Effector memory CD8-positive, alpha-beta T cell (primary cell): ENCODE data around the gene LTV1.
"Not testable (repeated sequence)": the region's sequence is repeated elsewhere in the genome, so short reads cannot be mapped to it uniquely, and the experiment has no call there.

Experiments used
- ATAC-seq: fragments of 150-1000 bp; cut with Tn5 transposase; replicated peaks from 2 replicates; pipeline ENCODE4 v1.10.0; 2021; ENCODE audit warnings: mild to moderate bottlenecking, moderate library complexity
- DNase-seq, 3 experiments: peaks; one replicate each; pipeline ENCODE4 v3.0.0; 2021
- H3K27ac Mint-ChIP-seq, 2 donors: one replicate each; pipeline ENCODE4 v1.8.0; 2022; ENCODE audit warnings: mild to moderate bottlenecking in 2 of 2, mixed read lengths in 2 of 2, moderate library complexity in 2 of 2
- H3K27me3 Mint-ChIP-seq, 2 donors: one replicate each; pipeline ENCODE4 v1.8.0; 2022; ENCODE audit warnings: mixed read lengths in 2 of 2
- H3K36me3 Mint-ChIP-seq: one replicate; pipeline ENCODE4 v1.8.0; 2022; ENCODE audit warnings: mild to moderate bottlenecking, moderate library complexity, mixed read lengths; ENCODE audit not compliant: insufficient read depth
- H3K4me1 Mint-ChIP-seq, 2 donors: one replicate each; pipeline ENCODE4 v1.8.0; 2022; ENCODE audit warnings: low read depth in 2 of 2, mixed read lengths in 2 of 2
- H3K4me3 Mint-ChIP-seq, 2 donors: one replicate each; pipeline ENCODE4 v1.8.0; 2022; ENCODE audit warnings: mild to moderate bottlenecking in 2 of 2, mixed read lengths in 2 of 2, moderate library complexity in 2 of 2
- H3K9me3 Mint-ChIP-seq, 2 donors: one replicate each; pipeline ENCODE4 v1.8.0; 2022; ENCODE audit warnings: mixed read lengths in 2 of 2
- total RNA-seq, 9 experiments: gene quantifications; one replicate each; lab custom pipeline; 2026; lab: John Stamatoyannopoulos, UW

Gene LTV1, protein sequence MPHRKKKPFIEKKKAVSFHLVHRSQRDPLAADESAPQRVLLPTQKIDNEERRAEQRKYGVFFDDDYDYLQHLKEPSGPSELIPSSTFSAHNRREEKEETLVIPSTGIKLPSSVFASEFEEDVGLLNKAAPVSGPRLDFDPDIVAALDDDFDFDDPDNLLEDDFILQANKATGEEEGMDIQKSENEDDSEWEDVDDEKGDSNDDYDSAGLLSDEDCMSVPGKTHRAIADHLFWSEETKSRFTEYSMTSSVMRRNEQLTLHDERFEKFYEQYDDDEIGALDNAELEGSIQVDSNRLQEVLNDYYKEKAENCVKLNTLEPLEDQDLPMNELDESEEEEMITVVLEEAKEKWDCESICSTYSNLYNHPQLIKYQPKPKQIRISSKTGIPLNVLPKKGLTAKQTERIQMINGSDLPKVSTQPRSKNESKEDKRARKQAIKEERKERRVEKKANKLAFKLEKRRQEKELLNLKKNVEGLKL
- 12.0 to 64.8 (median 19.5) reads per million in 9 experiments for total RNA-seq

DNA sequence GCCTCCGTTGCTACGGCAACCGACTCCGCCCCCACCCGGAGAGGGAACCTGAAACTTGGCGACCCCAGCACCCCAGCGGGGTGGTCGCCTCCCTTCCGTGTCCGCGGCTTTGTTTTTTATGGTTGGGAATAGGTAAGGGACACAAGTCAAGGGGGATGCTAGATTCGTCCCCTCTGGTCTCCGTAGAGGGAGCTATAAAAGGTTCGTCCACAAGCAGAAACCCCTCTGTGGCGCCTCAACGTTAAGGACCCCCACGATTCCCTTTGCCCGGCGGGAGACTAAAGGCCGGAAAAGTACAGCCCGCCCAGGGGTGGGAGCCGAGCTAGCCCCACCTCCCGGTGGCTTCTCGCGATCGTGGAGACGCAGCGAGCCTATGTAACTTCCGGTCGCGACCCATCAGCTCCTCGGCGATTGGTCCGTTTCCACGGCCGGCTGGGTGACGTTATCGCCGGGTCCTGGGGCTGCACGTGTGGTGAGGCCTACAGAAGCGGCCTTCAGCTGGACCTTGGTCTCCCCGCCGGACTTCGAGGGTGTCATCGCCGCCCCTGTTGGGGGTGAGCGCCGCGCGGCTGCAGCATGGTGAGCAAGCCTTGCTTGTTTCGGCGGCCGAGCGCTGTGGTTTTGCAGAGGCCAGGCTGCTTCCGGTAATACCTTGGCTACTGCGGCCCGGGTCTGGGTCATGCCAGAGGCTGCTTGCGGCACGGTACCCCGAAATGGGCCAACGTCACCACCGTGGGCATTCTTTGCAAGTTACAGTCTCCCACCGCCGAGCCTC, at the start of gene LTV1:
LTV1 (plus strand) TSS at position 437 of the 775 bp plus-strand sequence; CDS start at position 577, 140 bp downstream.
- Mint-ChIP-seq H3K4me1 (peaks cover 16 to 17% of the 10 kb centered on the region in 2 donors), H3K27ac (peak within 1 kb of the TSS; percentile 99), H3K9me3 (no peaks in the 10 kb centered on the region), H3K4me3 (peak within 1 kb of the TSS; percentile 91 to 96), H3K36me3 (peaks cover 43% of the 10 kb centered on the region), H3K27me3 (peaks cover 0 to 5% of the 10 kb centered on the region in 2 donors)
- ATAC-seq (peak; percentile 96), DNase-seq (peak; percentile 87 to 88 (median 88))

GRCh38 chr6:143796551-143796950, 46.6 kb upstream of the LTV1 start:
- H3K9me3 Mint-ChIP-seq, H3K4me3 Mint-ChIP-seq, H3K27me3 Mint-ChIP-seq, H3K36me3 Mint-ChIP-seq, DNase-seq, H3K27ac Mint-ChIP-seq, ATAC-seq: not testable (repeated sequence)
- peaks cover 8 to 12% of the 10 kb centered on the region in 2 donors for H3K4me1 Mint-ChIP-seq

- not testable (repeated sequence) for H3K9me3 Mint-ChIP-seq, H3K4me3 Mint-ChIP-seq, DNase-seq, H3K27ac Mint-ChIP-seq, H3K27me3 Mint-ChIP-seq, H3K36me3 Mint-ChIP-seq, ATAC-seq
- peaks cover 8 to 12% of the 10 kb centered on the region in 2 donors for H3K4me1 Mint-ChIP-seq
Measured at GRCh38 chr6:143798487-143798886, 44.7 kb upstream of the LTV1 start.

- ATAC-seq, result no peak
- H3K4me1 Mint-ChIP-seq, result peaks cover 5 to 11% of the 10 kb centered on the region in 2 donors
- H3K9me3 Mint-ChIP-seq, result peaks cover 0 to 5% of the 10 kb centered on the region in 2 donors
- H3K27me3 Mint-ChIP-seq, result no peaks in the 10 kb centered on the region
- peak overlapping the region in 1 of 2 donors; percentile 33 for H3K27ac Mint-ChIP-seq
- H3K4me3 Mint-ChIP-seq, result no peak overlapping the region
- peaks cover 29% of the 10 kb centered on the region for H3K36me3 Mint-ChIP-seq
- DNase-seq, result no peak
Measured at GRCh38 chr6:143802833-143803565, 40.1 kb upstream of the LTV1 start.

- peaks cover 0 to 4% of the 10 kb centered on the region in 2 donors for H3K9me3 Mint-ChIP-seq
- H3K4me3 Mint-ChIP-seq, result no peak overlapping the region
- ATAC-seq, result no peak
- peaks cover 38% of the 10 kb centered on the region for H3K36me3 Mint-ChIP-seq
- H3K4me1 Mint-ChIP-seq, result peaks cover 3 to 11% of the 10 kb centered on the region in 2 donors
- no peak for DNase-seq
- H3K27me3 Mint-ChIP-seq, result no peaks in the 10 kb centered on the region
- H3K27ac Mint-ChIP-seq, result peak overlapping the region in 1 of 2 donors; percentile 61
Measured at GRCh38 chr6:143803769-143804568, 39.2 kb upstream of the LTV1 start.

DNA sequence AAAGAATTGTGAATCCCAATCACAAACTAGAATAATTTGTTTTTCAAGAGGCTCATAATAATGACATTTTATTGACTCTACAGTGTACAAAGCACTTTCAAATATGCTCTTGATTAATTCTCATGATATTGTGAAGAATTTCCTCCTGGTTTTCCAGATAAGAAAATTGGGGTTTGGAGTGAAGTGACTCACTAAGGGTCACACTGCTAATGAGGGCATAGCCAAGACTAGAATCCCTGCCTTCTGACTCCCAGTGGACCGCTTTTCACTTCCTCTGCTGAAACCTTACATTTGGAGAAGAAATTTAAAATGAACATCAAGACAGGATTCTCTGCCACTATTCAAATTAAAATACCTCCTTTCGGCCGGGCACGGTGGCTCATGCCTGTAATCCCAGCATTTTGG, 38.3 kb upstream of the LTV1 start:
- Mint-ChIP-seq H3K4me3 (no peak overlapping the region), H3K27ac (peak overlapping the region; percentile 44 to 61), H3K27me3 (no peaks in the 10 kb centered on the region), H3K36me3 (peaks cover 41% of the 10 kb centered on the region), H3K9me3 (no peaks in the 10 kb centered on the region), H3K4me1 (peaks cover 3 to 11% of the 10 kb centered on the region in 2 donors)
- no peak for ATAC-seq
- no peak for DNase-seq

GRCh38 chr6:143806282-143807102, 36.6 kb upstream of the LTV1 start:
- peaks cover under 1 to 3% of the 10 kb centered on the region in 2 donors for H3K4me1 Mint-ChIP-seq
- H3K4me3 Mint-ChIP-seq, result no peak overlapping the region
- no peak for DNase-seq

DNA sequence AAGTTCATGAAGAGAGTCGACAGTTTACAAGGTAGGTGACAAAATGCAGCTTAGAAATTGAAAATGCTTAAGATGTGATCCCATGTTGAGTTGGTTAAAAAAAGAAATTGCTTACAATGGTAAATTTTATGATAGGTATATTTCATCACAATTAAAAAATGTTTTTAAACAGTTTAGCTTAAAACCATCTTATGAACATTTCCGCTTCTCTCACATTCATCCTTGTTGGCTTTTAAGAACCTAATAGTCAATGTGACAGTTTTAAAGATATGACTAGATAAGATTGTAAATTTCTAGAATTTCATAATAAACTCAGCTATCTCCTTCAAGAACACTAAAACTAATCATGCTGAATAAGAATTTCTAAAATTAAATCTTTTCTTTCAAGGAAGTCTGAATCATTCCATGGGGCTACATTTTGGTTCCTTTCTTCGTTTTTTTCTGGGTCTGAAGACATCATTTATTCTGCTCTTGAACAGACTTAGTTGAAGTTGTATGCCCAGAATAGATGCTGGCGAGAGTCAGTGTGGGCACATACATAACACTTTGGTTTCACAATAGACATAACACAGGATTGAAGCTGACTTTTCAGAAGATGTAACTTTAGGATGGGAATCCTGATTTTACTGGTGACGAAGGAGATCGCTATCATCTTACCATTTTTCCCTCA, 35.9 kb upstream of the LTV1 start:
- no peak overlapping the region for H3K4me3 Mint-ChIP-seq
- peak overlapping the region in 1 of 2 donors; percentile 47 for H3K27ac Mint-ChIP-seq
- no peak for ATAC-seq

More at GRCh38 chr6:143806282-143807102, 36.6 kb upstream of the LTV1 start:
- Mint-ChIP-seq H3K27ac (no peak overlapping the region), H3K9me3 (no peaks in the 10 kb centered on the region), H3K36me3 (peaks cover 36% of the 10 kb centered on the region), H3K27me3 (no peaks in the 10 kb centered on the region)
- no peak for ATAC-seq

DNA sequence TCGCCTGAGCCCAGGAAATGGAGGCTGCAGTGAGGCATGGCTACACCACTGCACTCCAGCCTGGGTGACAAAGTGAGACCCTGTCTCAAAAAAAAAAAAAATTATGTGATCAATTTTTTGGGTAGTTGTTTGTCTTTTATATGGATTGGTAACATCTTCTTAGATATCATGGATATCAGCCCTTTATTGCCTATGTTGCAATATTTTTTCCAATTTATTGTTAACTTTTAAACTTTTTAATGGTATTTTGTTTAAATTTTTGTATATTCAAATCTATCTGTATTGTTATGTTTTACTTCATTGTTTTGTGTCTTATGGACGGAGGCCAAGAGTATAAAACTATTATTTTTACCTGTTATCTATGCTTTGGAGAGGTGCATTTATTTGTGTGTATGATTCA, 32.4 kb upstream of the LTV1 start:
- Mint-ChIP-seq H3K27me3 (no peaks in the 10 kb centered on the region), H3K27ac (no peak overlapping the region), H3K9me3 (no peaks in the 10 kb centered on the region), H3K4me3 (no peak overlapping the region), H3K4me1 (no peaks in the 10 kb centered on the region), H3K36me3 (peaks cover 31% of the 10 kb centered on the region)
- DNase-seq, result no peak
- no peak for ATAC-seq

More for the DNA sequence above, 35.9 kb upstream of the LTV1 start:
- H3K4me1 Mint-ChIP-seq, result peaks cover 0 to 3% of the 10 kb centered on the region in 2 donors
- peaks cover 36% of the 10 kb centered on the region for H3K36me3 Mint-ChIP-seq
- no peaks in the 10 kb centered on the region for H3K9me3 Mint-ChIP-seq
- H3K27me3 Mint-ChIP-seq, result no peaks in the 10 kb centered on the region
- no peak for DNase-seq

- Mint-ChIP-seq H3K9me3 (no peaks in the 10 kb centered on the region), H3K27ac (peak overlapping the region in 1 of 2 donors; percentile 44), H3K4me3 (no peak overlapping the region), H3K4me1 (no peaks in the 10 kb centered on the region), H3K27me3 (no peaks in the 10 kb centered on the region), H3K36me3 (peaks cover 29% of the 10 kb centered on the region)
- DNase-seq (no peak), ATAC-seq (no peak)
Measured at GRCh38 chr6:143811501-143812157, 31.5 kb upstream of the LTV1 start.

- Mint-ChIP-seq H3K4me1 (no peaks in the 10 kb centered on the region), H3K27me3 (no peaks in the 10 kb centered on the region), H3K27ac (peak overlapping the region in 1 of 2 donors; percentile 49), H3K9me3 (no peaks in the 10 kb centered on the region), H3K36me3 (peaks cover 16% of the 10 kb centered on the region), H3K4me3 (no peak overlapping the region)
- DNase-seq (no peak), ATAC-seq (no peak)
Measured at GRCh38 chr6:143817621-143818020, 25.5 kb upstream of the LTV1 start.
